ENCODE results near the gene IFIT2. TPM values are rescaled to one million over a fixed set of nuclear protein-coding genes. Genes with fewer than 3 reads are reported as not detected.
"Not testable (repeated sequence)": the region's sequence is repeated elsewhere in the genome, so short reads cannot be mapped to it uniquely, and the experiment has no call there.

The IFIT2 gene
- total RNA-seq, 1 experiment from 2014 or later = 40.8 TPM

DNA sequence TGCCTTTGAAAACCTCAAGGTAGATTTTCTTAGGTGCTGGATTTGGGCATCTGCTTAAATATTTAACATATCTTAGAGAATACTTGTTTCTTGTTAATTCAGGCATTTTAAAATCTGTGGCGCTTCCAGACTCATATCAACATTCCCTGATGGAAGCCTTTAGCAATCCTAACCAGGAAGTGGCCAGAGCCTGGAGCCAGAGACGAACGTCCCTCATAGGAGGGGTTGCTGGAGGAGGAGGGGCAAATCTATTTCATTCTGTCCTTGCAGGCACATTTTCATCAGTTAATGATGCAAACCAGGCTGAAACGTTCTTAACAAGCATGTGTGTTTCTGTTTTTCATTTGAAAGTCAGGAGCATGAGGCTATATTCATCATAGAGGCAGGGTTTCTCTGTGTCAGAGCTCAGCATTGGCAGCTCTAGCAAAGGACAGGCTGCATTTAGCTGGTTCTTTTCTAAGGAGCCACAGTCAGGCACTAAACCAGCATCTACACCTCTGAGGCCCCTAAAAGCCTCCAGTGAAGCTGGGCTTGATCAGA lies 17.8 kb upstream of the IFIT2 start:
- BruUV-seq (replicated peaks) = TSS peak; percentile 72
- intact Hi-C loops (cut with micrococcal nuclease; ENCODE audit: unreplicated experiment) = no loop called here
- H3K4me3 Mint-ChIP-seq (ENCODE audit: low read depth, unreplicated experiment) = no peak overlapping the region

DNA sequence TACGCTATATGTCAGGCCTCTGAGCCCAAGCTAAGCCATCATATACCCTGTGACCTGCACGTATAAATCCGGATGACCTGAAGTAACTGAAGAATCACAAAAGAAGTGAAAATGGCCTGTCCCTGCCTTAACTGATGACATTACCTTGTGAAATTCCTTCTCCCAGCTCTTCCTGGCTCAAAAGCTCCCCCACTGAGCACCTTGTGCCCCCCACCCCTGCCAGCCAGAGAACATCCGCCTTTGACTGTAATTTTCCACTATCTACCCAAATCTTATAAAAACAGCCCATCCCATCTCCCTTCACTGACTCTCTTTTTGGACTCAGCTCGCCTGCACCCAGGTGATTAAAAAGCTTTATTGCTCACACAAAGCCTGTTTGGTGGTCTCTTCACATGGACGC lies 17.1 kb upstream of the IFIT2 start:
- BruUV-seq (replicated peaks); intact Hi-C loops (cut with micrococcal nuclease; ENCODE audit: unreplicated experiment); H3K36me3 Mint-ChIP-seq (ENCODE audit: insufficient read depth, unreplicated experiment); DNase-seq; H3K27me3 Mint-ChIP-seq (ENCODE audit: unreplicated experiment); H3K4me3 Mint-ChIP-seq (ENCODE audit: low read depth, unreplicated experiment); H3K9me3 Mint-ChIP-seq (ENCODE audit: low read depth, unreplicated experiment); CTCF ChIA-PET: not testable (repeated sequence)
- peak overlapping the region; percentile 40 for H3K27ac Mint-ChIP-seq (ENCODE audit: unreplicated experiment)
- H3K4me1 Mint-ChIP-seq (ENCODE audit: low read depth, unreplicated experiment) = peaks cover 45% of the 10 kb centered on the region

More for the DNA sequence above, 17.8 kb upstream of the IFIT2 start:
- H3K9me3 Mint-ChIP-seq (ENCODE audit: low read depth, unreplicated experiment) = no peaks in the 10 kb centered on the region
- no peaks in the 10 kb centered on the region for H3K27me3 Mint-ChIP-seq (ENCODE audit: unreplicated experiment)
- H3K4me1 Mint-ChIP-seq (ENCODE audit: low read depth, unreplicated experiment) = peaks cover 52% of the 10 kb centered on the region
- H3K27ac Mint-ChIP-seq (ENCODE audit: unreplicated experiment) = peak overlapping the region; percentile 78
- TF ChIP-seq, protein P1, sequence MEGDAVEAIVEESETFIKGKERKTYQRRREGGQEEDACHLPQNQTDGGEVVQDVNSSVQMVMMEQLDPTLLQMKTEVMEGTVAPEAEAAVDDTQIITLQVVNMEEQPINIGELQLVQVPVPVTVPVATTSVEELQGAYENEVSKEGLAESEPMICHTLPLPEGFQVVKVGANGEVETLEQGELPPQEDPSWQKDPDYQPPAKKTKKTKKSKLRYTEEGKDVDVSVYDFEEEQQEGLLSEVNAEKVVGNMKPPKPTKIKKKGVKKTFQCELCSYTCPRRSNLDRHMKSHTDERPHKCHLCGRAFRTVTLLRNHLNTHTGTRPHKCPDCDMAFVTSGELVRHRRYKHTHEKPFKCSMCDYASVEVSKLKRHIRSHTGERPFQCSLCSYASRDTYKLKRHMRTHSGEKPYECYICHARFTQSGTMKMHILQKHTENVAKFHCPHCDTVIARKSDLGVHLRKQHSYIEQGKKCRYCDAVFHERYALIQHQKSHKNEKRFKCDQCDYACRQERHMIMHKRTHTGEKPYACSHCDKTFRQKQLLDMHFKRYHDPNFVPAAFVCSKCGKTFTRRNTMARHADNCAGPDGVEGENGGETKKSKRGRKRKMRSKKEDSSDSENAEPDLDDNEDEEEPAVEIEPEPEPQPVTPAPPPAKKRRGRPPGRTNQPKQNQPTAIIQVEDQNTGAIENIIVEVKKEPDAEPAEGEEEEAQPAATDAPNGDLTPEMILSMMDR (IDR thresholded peaks at IDR 0.05; ENCODE audit: unreplicated experiment) = no peak
- CTCF ChIA-PET = interaction anchor here (1.0 kb wide), 1 partner anchor 20 kb away, joined by 4 read pairs; no protein-coding TSS in a partner anchor
- DNase-seq = peak; percentile 18
- peaks cover 5% of the 10 kb centered on the region for H3K36me3 Mint-ChIP-seq (ENCODE audit: insufficient read depth, unreplicated experiment)

DNA sequence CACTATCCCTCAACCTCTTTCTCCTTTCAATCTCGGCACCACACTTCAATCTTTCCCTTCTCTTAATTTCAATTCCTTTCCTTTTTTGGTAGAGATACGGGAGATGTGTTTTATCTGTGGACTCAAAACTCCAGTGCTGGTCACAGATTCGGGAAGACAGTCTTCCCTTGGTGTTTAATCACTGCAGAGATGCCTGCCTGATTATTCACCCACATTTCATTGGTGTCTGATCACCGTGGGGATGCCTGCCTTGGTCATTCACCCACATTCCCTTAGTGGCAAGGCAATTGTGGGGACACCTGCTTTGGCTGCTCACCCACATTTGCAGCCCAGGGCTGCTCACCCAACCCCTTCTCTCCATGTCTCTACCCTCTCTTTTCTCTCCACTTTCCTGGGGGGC lies 16.5 kb upstream of the IFIT2 start:
- H3K4me3 Mint-ChIP-seq (ENCODE audit: low read depth, unreplicated experiment); BruUV-seq (replicated peaks): not testable (repeated sequence)
- H3K4me1 Mint-ChIP-seq (ENCODE audit: low read depth, unreplicated experiment) = peaks cover 43% of the 10 kb centered on the region

DNA sequence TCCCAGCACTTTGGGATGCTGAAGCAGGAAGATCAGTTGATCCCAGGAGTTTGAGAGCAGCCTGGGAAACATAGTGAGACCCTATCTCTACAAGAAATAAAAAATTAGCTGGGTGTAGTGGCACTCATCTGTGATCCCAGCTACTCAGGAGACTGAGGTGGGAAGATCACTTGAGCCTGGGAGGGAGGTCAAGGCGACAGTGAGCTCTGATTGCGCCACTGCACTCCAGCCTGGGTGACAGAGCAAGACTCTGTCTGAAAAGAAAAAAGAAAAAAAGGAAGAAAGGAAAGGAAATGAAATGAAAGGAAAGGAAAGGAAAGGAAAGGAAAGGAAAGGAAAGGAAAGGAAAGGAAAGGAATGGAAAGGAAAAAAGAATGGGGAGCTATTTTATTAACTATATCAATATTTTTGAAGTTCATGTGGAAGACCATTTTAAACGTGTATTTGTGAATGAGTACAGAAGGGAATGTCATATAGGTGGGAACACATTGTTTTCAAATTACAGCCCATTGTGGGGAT lies 7.1 kb upstream of the IFIT2 start:
- H3K4me1 Mint-ChIP-seq (ENCODE audit: low read depth, unreplicated experiment) = peaks cover 9% of the 10 kb centered on the region
- H3K9me3 Mint-ChIP-seq (ENCODE audit: low read depth, unreplicated experiment) = peaks cover 3% of the 10 kb centered on the region
- H3K36me3 Mint-ChIP-seq (ENCODE audit: insufficient read depth, unreplicated experiment) = no peaks in the 10 kb centered on the region
- no TSS peak for BruUV-seq (replicated peaks)
- H3K27me3 Mint-ChIP-seq (ENCODE audit: unreplicated experiment) = no peaks in the 10 kb centered on the region
- intact Hi-C loops (cut with micrococcal nuclease; ENCODE audit: unreplicated experiment) = no loop called here
- TF ChIP-seq, protein P1 (IDR thresholded peaks at IDR 0.05; ENCODE audit: unreplicated experiment) = no peak
- CTCF ChIA-PET = no interaction called here
- H3K27ac Mint-ChIP-seq (ENCODE audit: unreplicated experiment) = no peak overlapping the region
- no peak overlapping the region for H3K4me3 Mint-ChIP-seq (ENCODE audit: low read depth, unreplicated experiment)
- DNase-seq = no peak

More for the DNA sequence above, 16.5 kb upstream of the IFIT2 start:
- intact Hi-C loops (cut with micrococcal nuclease; ENCODE audit: unreplicated experiment); H3K36me3 Mint-ChIP-seq (ENCODE audit: insufficient read depth, unreplicated experiment); H3K27me3 Mint-ChIP-seq (ENCODE audit: unreplicated experiment); H3K9me3 Mint-ChIP-seq (ENCODE audit: low read depth, unreplicated experiment); CTCF ChIA-PET; DNase-seq: not testable (repeated sequence)
- H3K27ac Mint-ChIP-seq (ENCODE audit: unreplicated experiment) = peak overlapping the region; percentile 40

DNA sequence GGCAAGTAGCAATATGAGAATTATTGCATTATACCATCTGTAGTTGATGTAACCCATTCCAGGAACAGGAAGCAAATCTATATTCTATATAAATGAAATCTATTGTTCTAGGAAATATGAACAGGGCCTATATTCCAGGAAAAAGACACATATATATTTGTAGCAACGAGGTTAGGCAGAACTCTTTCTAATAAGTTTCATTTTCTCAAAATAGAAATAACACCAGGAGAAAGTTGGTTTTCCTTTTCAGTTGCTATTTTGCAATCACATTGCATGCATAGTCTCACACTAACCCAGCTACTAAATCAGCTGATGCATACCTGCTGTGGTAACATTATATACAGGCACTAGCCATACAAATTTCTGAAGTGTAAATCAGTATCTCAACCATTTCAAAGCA lies 6.2 kb upstream of the IFIT2 start:
- no peak overlapping the region for H3K27ac Mint-ChIP-seq (ENCODE audit: unreplicated experiment)
- H3K36me3 Mint-ChIP-seq (ENCODE audit: insufficient read depth, unreplicated experiment) = no peaks in the 10 kb centered on the region
- intact Hi-C loops (cut with micrococcal nuclease; ENCODE audit: unreplicated experiment) = no loop called here
- H3K27me3 Mint-ChIP-seq (ENCODE audit: unreplicated experiment) = no peaks in the 10 kb centered on the region
- peaks cover 3% of the 10 kb centered on the region for H3K9me3 Mint-ChIP-seq (ENCODE audit: low read depth, unreplicated experiment)
- CTCF ChIA-PET = no interaction called here
- DNase-seq = no peak
- no TSS peak for BruUV-seq (replicated peaks)
- H3K4me1 Mint-ChIP-seq (ENCODE audit: low read depth, unreplicated experiment) = peaks cover 9% of the 10 kb centered on the region
- H3K4me3 Mint-ChIP-seq (ENCODE audit: low read depth, unreplicated experiment) = no peak overlapping the region
- TF ChIP-seq, protein P1 (IDR thresholded peaks at IDR 0.05; ENCODE audit: unreplicated experiment) = no peak
